C4-2B (cell line): ENCODE results near the gene DLG2.

Experiments
- ZFX ChIP-seq: fragments of 450-650 bp; IDR thresholded peaks from 2 replicates; pipeline ENCODE4 v1.6.1; 2017
- TF ChIP-seq, protein P1 (sequence below): fragments of 450-650 bp; conservative IDR thresholded peaks from 2 replicates; pipeline ENCODE4 v1.5.1; 2017; ENCODE audit warnings: mild to moderate bottlenecking

DNA sequence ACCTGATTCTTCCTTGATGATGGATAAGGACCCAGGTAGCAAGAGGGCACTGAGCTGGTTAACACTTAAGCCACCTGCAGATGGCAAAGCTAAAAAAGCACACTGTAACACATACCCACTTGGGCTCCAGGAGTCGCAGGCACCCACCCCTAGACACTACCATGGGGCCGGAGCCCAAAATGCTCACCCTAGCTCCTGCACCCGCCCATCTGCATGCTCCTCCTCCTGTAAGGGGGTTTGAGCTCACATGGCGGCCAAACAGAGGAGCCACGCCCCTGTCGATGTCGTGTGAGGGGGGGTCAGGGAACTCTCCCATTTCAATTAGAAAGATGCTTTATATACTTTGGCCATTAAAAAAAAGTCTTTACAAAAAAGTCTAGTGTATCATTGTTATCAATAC, 370.7 kb downstream of the DLG2 start:
- TF ChIP-seq, protein P1, sequence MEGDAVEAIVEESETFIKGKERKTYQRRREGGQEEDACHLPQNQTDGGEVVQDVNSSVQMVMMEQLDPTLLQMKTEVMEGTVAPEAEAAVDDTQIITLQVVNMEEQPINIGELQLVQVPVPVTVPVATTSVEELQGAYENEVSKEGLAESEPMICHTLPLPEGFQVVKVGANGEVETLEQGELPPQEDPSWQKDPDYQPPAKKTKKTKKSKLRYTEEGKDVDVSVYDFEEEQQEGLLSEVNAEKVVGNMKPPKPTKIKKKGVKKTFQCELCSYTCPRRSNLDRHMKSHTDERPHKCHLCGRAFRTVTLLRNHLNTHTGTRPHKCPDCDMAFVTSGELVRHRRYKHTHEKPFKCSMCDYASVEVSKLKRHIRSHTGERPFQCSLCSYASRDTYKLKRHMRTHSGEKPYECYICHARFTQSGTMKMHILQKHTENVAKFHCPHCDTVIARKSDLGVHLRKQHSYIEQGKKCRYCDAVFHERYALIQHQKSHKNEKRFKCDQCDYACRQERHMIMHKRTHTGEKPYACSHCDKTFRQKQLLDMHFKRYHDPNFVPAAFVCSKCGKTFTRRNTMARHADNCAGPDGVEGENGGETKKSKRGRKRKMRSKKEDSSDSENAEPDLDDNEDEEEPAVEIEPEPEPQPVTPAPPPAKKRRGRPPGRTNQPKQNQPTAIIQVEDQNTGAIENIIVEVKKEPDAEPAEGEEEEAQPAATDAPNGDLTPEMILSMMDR = no peak
- no peak for TF ChIP-seq ZFX
